Thymus (tissue), 14 donors: ENCODE results near the gene TMEM116. TPM values are rescaled to one million over a fixed set of nuclear protein-coding genes. Genes with fewer than 3 reads are reported as not detected.
A peak's percentile ranks its signal among the peaks of the same experiment; 100 is the strongest.
"Not testable (repeated sequence)": the region's sequence is repeated elsewhere in the genome, so short reads cannot be mapped to it uniquely, and the experiment has no call there.

ENCODE experiments used
- DNase-seq, 9 donors: peaks; one replicate each; pipeline ENCODE4 v3.0.0-alpha.2; 2013; ENCODE audit warnings: low spot score in 9 of 9, low read depth in 6 of 9, missing footprints in 1 of 9
- H3K27ac ChIP-seq, 2 donors: one replicate each; pipeline ENCODE4 v1.5.1; 2013; ENCODE audit warnings: control low read depth in 1 of 2, low read depth in 1 of 2, low read length in 1 of 2, mild to moderate bottlenecking in 1 of 2, moderate library complexity in 1 of 2
- H3K27me3 ChIP-seq, 2 donors: one replicate each; pipeline ENCODE4 v1.5.1; 2013; ENCODE audit warnings: low read length in 1 of 2; ENCODE audit not compliant: control insufficient read depth in 2 of 2, insufficient read depth in 1 of 2
- H3K36me3 ChIP-seq, 2 donors: one replicate each; pipeline ENCODE4 v1.5.1; 2013; ENCODE audit warnings: low read length in 1 of 2, mild to moderate bottlenecking in 1 of 2, moderate library complexity in 1 of 2; ENCODE audit not compliant: control insufficient read depth in 2 of 2, insufficient read depth in 2 of 2
- H3K4me1 ChIP-seq, 2 donors: one replicate each; pipeline ENCODE4 v1.5.1; 2013; ENCODE audit warnings: low read length in 2 of 2; ENCODE audit not compliant: control insufficient read depth in 2 of 2, insufficient read depth in 2 of 2
- H3K4me3 ChIP-seq, 2 donors: one replicate each; pipeline ENCODE4 v1.5.1; 2013; ENCODE audit warnings: low read length in 2 of 2, control low read depth in 1 of 2, mild to moderate bottlenecking in 1 of 2
- H3K9me3 ChIP-seq, 2 donors: one replicate each; pipeline ENCODE4 v1.5.1; 2013; ENCODE audit warnings: low read length in 1 of 2, mild to moderate bottlenecking in 1 of 2; ENCODE audit not compliant: control insufficient read depth in 2 of 2, insufficient read depth in 1 of 2
- WGBS: extraction: QIAGEN DNeasy Blood & Tissue Kit; methylation state at CpG from one replicate; pipeline ENCODE4 v1.1.7; 2013; 5-methylcytosine and 5-hydroxymethylcytosine counted together
- long read RNA-seq, 10 donors: transcript quantifications; one replicate each; lab custom pipeline, GENCODE V29; 2026
- polyA plus RNA-seq: library from polyadenylated mRNA; stranded (reverse); fragments of 200-250 nt; gene quantifications from one replicate; pipeline ENCODE4 v1.2.3, GENCODE V29; 2013
- total RNA-seq: library from RNA; stranded (reverse); fragments of 120-200 nt; gene quantifications from one replicate; pipeline ENCODE4 v1.2.4, GENCODE V29; 2013
- donor health status: healthy.

Gene TMEM116
- total RNA-seq (12.7 TPM), polyA plus RNA-seq (11.4 TPM)
- long read RNA-seq, donor 1, partial matches to known transcripts = 0 of 31 reads
- long read RNA-seq, donor 1, other reads (novel, unspliced or antisense) = 31 of 31 reads
- long read RNA-seq, donor 2 = 0 reads
- long read RNA-seq, donor 3, partial matches to known transcripts = 229 of 301 reads
- long read RNA-seq, donor 3, other reads (novel, unspliced or antisense) = 69 of 301 reads
- long read RNA-seq, donor 4, partial matches to known transcripts = 173 of 201 reads
- long read RNA-seq, donor 4, other reads (novel, unspliced or antisense) = 28 of 201 reads
- long read RNA-seq, donor 5, partial matches to known transcripts = 14 of 423 reads
- long read RNA-seq, donor 5, other reads (novel, unspliced or antisense) = 409 of 423 reads
- long read RNA-seq, donor 6, partial matches to known transcripts = 94 of 309 reads
- long read RNA-seq, donor 6, other reads (novel, unspliced or antisense) = 212 of 309 reads
- long read RNA-seq, donor 7, partial matches to known transcripts = 185 of 263 reads
- long read RNA-seq, donor 7, other reads (novel, unspliced or antisense) = 76 of 263 reads
- long read RNA-seq, donor 8 = 0 reads
- long read RNA-seq, donor 9, partial matches to known transcripts = 0 of 1 reads
- long read RNA-seq, donor 9, other reads (novel, unspliced or antisense) = 0 of 1 reads
- long read RNA-seq, donor 10, partial matches to known transcripts = 34 of 134 reads
- long read RNA-seq, donor 10, other reads (novel, unspliced or antisense) = 98 of 134 reads

DNA sequence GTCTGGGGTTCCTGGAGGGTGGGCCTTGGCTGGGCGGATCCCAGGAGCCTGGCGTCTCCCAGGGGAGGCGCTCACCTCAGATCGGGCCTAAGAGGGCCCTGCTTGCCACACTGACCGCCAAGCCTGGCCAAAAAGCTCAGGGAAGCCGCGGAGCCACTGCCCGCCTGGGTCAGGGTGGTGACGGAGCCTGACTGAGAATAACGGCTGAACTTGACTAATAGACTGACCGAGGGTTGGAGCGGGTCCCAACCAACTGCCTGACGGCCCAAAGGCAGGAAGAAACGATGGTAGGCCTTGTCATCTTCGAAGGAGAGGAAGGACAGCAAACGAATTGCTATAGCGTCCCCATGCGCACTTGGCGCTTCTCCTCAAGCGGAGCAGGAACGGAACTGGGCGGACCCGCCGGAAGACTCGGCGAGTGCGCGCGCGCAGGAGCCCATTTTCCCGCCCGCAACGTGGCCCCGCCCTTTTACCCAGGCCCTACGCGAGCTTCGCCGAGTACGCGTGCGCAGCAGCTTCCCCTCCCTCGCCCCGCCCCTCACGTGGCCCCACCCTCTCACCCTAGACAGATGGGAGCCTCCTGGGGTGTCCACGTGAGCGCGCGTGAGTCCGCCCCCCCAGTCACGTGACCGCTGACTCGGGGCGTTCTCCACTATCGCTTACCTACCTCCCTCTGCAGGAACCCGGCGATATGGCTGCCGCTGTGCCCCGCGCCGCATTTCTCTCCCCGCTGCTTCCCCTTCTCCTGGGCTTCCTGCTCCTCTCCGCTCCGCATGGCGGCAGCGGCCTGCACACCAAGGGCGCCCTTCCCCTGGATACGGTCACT lies at the start of gene TMEM116, which contains the start of gene ERP29:
Gene TMEM116, minus strand, starts transcription at position 391 of the 826 bp plus-strand sequence. CDS start 7,895 bp downstream, outside the sequence.
Gene ERP29, plus strand, starts transcription at position 652 of the 826 bp plus-strand sequence. Its CDS starts 40 bp downstream, at position 692.
- peak; percentile 94 to 100 (median 99) for DNase-seq
- Histone ChIP-seq H3K9me3 (peaks cover 0 to 8% of the 10 kb centered on the region in 2 donors), H3K4me3 (peak within 1 kb of the TSS; percentile 93), H3K27me3 (no peaks in the 10 kb centered on the region), H3K36me3 (peaks cover 5 to 22% of the 10 kb centered on the region in 2 donors), H3K4me1 (peaks cover 13 to 33% of the 10 kb centered on the region in 2 donors), H3K27ac (peak within 1 kb of the TSS; percentile 93 to 96)
- under 1% methylated on average over 67 of the region's 67 CpGs for WGBS

DNA sequence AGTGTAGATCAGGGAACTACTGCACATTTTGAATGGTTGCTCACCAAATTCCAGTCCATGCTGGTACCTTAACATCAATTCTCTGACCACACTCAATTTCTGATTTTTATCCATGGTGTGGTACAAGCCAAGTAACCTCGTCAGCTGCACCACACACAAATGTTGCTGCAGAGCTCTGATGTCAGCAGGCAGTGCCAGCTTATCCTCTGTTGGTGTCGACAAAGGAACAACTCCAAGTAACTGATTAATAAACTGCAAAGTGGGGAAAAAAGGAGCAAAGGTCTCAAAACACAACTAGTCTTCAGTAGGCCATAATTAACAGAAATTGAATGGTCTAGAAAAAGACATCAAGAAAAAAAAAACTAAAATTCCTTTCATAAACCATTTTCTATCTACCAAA lies 48.2 kb upstream of the TMEM116 start:
- Histone ChIP-seq H3K27ac (no peak overlapping the region), H3K4me1 (no peaks in the 10 kb centered on the region), H3K36me3 (peaks cover 23 to 61% of the 10 kb centered on the region in 2 donors), H3K27me3 (no peaks in the 10 kb centered on the region), H3K4me3 (no peak overlapping the region), H3K9me3 (no peaks in the 10 kb centered on the region)
- 97% methylated on average over 2 of the region's 2 CpGs for WGBS
- no peak for DNase-seq

DNA sequence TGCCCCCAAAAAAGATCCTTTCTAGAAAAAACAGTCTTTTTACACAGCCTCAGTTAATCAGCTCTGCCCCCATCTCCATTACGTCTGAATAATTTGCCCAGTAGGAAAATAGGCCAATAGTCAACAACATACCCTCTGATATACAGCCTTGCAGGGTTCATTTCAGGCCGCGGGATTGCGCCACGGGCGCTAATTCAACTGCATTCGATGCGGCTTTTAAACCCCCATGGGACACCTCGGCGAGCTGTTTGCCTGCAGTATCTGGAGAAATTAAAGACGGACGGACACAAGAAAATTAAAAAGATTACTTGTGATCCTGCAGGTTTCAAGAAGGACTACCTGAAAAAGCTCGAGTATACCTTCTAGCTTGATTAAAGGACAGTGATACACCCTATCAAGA lies 36.4 kb upstream of the TMEM116 start:
- DNase-seq = no peak
- 99% methylated on average over 13 of the region's 13 CpGs for WGBS
- Histone ChIP-seq H3K9me3 (no peaks in the 10 kb centered on the region), H3K36me3 (peaks cover 19 to 63% of the 10 kb centered on the region in 2 donors), H3K27me3 (no peaks in the 10 kb centered on the region), H3K27ac (no peak overlapping the region), H3K4me3 (no peak overlapping the region), H3K4me1 (no peaks in the 10 kb centered on the region)

DNA sequence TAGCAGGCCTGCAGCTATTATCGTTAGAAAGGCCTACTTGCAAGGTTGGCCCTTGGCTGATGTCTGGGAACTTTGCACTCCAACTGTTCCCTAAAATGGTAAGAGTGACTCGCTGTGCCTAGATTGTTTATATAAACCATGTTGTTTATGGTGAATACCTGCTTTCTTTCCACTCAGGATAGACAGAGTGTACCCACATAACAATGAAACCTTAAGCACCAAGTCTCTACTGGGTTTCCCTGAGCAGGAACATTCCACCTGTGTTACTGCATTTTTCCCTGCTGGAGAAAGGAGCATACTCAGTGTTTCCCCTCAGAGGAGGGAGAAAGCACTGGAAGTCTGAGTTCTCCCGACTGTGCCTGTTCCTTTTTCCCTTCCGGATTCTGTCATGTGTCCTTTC lies 33.0 kb upstream of the TMEM116 start:
- no peaks in the 10 kb centered on the region for H3K9me3 ChIP-seq
- no peak overlapping the region for H3K4me3 ChIP-seq
- H3K27ac ChIP-seq = no peak overlapping the region
- 97% methylated on average over 4 of the region's 4 CpGs for WGBS
- DNase-seq = no peak
- H3K4me1 ChIP-seq = no peaks in the 10 kb centered on the region
- peaks cover 9 to 55% of the 10 kb centered on the region in 2 donors for H3K36me3 ChIP-seq
- H3K27me3 ChIP-seq = no peaks in the 10 kb centered on the region

DNA sequence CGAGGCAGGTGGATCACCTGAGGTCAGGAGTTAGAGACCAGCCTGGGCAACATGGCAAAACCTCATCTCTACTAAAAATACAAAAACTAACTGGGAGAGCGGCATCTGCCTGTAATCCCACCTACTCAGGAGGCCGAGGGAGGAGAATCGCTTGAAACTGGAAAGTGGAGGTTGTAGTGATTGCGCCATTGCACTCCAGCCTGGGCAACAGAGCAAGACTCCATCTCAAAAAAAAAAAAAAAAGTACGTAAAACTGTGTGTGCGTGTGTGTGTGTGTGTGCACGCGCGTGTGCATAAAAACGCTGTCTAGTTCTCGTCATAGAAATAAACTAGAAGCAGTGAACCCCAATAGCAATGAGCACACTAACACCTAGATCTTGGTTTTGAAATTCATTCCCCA lies 23.6 kb upstream of the TMEM116 start:
- H3K36me3 ChIP-seq = peaks cover 18 to 62% of the 10 kb centered on the region in 2 donors
- not testable (repeated sequence) for H3K4me1 ChIP-seq, H3K4me3 ChIP-seq, H3K27me3 ChIP-seq, H3K27ac ChIP-seq, DNase-seq, H3K9me3 ChIP-seq
- 98% methylated on average over 12 of the region's 12 CpGs for WGBS

DNA sequence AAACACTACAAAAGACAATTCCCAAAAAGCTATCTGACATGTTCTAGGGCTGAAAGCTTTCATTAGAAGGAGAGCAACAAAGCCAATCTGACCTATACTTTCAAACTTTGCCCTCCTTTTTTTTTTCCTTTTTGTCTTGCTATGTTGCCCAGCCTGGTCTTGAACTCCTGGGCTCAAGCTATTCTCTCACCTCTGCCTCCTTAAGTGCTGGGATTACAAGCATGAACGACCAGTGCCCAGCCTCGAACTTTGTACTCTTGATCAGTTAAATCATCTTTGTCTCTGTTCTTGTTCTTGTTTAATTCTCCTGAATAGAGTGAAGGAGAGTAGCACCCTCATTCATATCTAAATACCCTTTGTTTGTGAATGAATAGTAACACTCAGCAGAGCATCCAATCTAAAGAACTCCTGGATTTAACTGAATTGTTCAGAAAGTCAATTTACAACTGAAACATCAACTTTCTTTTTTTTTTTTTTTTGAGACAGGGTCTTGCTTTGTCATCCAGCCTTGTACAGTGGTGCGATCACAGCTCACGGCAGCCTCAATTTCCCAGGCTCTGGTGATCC lies 22.3 kb upstream of the TMEM116 start:
- Histone ChIP-seq H3K4me1 (no peaks in the 10 kb centered on the region), H3K4me3 (no peak overlapping the region), H3K27me3 (no peaks in the 10 kb centered on the region), H3K27ac (no peak overlapping the region), H3K9me3 (no peaks in the 10 kb centered on the region), H3K36me3 (peaks cover 20 to 65% of the 10 kb centered on the region in 2 donors)
- 95% methylated on average over 4 of the region's 4 CpGs for WGBS
- DNase-seq = no peak

DNA sequence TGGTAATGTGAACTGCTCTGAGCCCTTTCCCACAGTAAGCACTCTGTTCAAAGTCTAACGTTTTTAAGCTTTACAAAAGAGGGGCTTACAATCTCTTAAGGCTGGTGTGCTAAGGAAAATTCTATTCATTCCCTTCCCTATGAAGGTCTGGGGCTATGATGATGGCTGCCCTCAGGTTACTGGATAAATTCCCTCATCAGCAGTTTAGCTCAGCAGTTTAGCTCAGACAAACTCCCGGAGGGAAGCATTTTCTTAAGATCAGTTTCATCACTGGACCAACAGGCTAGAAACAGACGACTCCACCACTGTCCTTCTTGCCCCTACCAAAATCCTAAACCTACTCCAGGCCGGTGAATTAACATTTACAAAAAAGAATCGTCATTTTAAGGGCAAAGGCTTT lies 19.3 kb upstream of the TMEM116 start:
- no peaks in the 10 kb centered on the region for H3K27me3 ChIP-seq
- no peak for DNase-seq
- H3K9me3 ChIP-seq = no peaks in the 10 kb centered on the region
- no peaks in the 10 kb centered on the region for H3K4me1 ChIP-seq
- H3K36me3 ChIP-seq = peaks cover 12 to 62% of the 10 kb centered on the region in 2 donors
- H3K4me3 ChIP-seq = no peak overlapping the region
- no peak overlapping the region for H3K27ac ChIP-seq
- 96% methylated on average over 5 of the region's 5 CpGs for WGBS

DNA sequence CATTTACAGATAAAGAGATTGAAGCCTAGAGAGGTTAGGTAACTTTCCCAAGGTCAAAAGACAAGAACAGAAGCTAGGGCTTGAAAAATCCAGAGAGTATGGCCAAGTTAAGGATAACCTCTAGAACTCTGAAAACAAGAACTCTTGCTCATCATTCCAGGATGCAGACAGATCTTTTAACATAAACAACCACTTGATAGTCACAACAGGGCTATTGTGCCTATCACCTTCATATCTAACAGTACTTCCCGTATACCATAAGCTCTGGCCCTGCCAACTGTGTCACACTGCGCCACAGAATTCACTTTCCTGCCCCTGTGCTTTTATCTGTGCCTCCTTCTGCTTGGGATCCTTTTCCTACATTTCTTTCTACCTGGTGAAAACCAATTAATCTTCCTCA lies 18.5 kb upstream of the TMEM116 start:
- no peak for DNase-seq
- H3K9me3 ChIP-seq = no peaks in the 10 kb centered on the region
- H3K4me3 ChIP-seq = no peak overlapping the region
- no peaks in the 10 kb centered on the region for H3K27me3 ChIP-seq
- H3K27ac ChIP-seq = no peak overlapping the region
- H3K36me3 ChIP-seq = peaks cover 10 to 57% of the 10 kb centered on the region in 2 donors
- 97% methylated on average over 2 of the region's 2 CpGs for WGBS
- no peaks in the 10 kb centered on the region for H3K4me1 ChIP-seq
